22Rv1 (cell line): ENCODE results near the gene PRDM16.

Source experiments
- CTCF ChIP-seq: fragments of 450-650 bp; IDR thresholded peaks from 2 replicates; pipeline ENCODE4 v1.5.1; 2017; ENCODE audit warnings: mild to moderate bottlenecking
- ZFX ChIP-seq: fragments of 450-650 bp; IDR thresholded peaks from 2 replicates; pipeline ENCODE4 v1.6.1; 2017; ENCODE audit warnings: antibody characterized with exemption, borderline replicate concordance

- TF ChIP-seq CTCF (no peak), ZFX (no peak)
These were observed 259.1 kb downstream of the PRDM16 start for GRCh38 chr1:3327936-3328590.
